GM19043 (cell line): ENCODE data around the gene LRRC1.

Experiments used
- ATAC-seq: cut with Tn5 transposase; IDR thresholded peaks from one replicate; pipeline ENCODE4 v1.9.1; 2021; ENCODE audit warnings: low read depth; ENCODE audit not compliant: unreplicated experiment

The LRRC1 gene

DNA sequence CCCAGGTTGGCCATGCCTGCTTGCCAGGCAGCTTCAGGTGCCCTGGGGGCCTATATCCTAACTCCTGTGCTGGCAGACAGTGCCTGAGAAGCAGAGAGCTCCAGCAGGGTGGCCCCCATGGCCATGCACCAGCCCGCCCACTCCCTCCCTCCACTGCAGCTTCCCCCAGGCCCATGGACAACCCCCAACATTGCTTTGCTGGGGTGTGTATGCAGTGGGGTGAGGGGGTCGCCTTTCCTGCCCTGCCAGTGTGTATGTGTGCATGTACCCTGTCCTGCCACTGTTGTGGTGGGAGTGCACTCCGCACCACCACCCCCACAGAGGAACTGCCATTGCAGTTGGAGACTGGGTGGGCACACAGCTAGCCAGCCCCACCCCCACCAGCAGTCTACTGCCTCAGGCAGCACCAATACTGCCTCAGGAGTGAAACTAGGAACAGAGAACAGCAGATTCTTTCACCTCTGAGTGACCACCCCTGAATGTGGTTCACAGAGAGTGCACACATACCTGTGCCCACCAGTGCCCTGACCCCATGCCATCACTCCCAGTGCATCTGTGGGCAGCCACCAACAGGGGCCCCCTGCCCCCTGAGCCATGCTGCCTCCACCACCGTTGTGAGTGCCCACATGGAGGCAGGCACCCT is 151.1 kb downstream of the LRRC1 start:
- no peak for ATAC-seq

DNA sequence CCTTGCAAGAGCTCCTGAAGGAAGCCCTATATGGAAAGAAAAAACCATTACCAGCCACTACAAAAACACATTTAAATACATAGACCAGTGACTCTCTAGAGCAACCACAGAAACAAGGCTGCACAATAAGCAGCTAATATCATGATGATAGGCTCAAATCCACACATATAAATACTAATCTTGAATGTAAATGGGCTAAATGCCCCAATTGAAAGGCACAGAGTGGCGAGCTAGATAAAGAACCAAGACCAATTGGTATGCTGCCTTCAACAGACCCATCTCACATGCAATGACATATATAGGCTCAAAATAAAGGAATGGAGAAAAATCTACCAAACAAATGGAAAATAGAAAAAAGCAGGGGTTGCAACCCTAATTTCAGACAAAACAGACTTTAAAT is 153.0 kb downstream of the LRRC1 start:
- ATAC-seq = no peak

DNA sequence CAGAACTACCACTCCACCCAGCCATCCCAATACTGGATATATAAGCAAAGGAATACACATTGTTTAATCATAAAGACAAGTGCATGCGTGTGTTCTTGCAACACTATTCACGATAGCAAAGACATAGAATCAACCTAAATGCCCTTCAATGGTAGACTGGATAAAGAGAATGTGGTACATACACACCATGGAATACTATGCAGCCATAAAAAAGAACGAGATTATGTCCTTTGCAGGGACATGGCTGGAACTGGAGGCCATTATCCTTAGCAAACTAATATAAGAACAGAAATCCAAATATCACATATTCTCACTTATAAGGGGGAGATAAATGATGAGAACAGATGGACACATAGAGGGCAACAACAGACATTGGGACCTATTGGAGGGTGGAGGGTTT is 156.6 kb downstream of the LRRC1 start:
- no peak for ATAC-seq

DNA sequence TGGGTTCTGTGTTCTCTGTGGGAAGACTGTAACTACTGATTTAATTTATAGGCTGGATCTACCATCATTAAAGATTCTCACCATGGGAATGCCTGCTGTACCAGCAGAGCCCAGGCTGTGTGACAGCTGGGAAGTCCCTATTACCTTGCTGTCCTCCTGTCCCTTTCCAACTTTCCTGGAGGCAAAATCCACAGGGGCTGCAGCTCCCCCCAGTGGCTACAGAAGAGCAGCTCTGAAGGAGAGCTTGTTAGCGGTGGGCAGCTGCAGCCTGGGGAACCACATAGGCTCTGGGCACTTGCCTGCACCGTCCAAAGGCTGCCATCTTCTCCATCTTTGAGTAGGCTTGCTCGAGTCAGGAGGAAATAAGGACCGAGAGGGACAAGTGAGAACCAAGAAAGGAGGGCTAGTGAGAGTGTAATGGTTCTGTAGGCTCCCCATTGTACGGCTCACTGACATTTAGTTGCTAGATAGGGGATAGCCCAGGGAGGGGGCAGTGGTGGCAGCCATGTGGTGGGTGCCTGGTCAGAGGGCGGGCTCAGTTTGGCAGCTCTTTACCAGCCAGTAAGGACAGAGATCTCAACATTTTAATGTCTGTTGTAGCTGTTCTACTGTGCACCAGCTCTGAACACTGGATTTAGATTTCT is 161.4 kb downstream of the LRRC1 start:
- ATAC-seq = peak; percentile 80

DNA sequence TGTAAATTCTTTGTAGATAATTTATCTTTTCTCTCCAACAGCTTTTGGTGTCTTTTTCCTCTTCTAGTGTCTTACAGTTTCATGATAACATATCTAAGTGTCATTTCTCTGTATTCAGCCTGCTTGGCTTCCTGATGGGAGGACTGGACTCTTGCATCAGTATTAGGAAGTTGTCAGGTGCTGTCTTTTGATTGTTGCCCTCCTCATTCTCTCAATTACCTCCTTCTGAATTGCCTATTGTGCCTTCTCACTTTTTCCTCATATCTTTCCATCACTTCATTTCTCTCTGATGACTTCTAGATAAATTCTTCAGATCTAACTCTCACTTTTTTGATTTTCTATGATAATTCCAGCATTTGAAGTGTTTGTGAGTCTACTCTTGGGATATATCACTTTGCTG is 162.0 kb downstream of the LRRC1 start:
- ATAC-seq = no peak

DNA sequence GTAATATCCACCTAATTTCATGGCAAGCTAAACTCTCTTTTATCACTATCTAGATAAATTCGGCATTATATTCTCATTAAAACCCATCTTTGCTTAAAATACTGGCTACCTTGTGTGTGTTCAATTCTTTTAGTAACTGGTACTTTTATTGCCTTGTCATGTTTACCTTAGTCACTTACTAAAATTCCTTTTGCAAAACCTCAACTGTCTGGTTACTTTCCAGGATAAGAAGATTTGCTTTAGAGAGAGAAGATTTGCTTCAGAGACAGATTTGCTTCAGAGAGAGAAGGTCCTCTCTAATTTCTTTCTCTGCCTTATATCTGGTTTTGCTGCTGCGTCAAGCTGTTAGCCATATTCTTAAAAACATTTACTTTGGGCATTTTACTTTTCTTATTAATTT is 164.9 kb downstream of the LRRC1 start:
- no peak for ATAC-seq

DNA sequence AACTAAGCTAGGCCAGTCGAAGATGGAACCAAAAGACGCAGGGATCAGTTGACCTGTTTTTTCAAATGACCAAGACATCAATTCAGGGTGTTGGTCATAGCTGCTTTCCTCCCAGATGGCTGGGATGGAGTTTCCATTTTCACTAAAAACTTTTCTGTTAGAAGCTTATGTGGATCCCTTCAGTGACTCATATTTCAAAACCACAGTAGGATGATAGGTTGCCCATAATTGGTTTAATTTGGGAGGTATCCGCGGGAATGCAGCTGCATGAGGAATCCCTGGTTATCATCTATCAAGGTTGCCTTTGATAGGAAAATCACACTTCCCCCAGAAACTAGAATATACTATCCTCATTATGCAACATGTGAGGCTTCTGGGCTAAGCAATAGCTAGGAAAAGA is 165.5 kb downstream of the LRRC1 start:
- ATAC-seq = no peak

DNA sequence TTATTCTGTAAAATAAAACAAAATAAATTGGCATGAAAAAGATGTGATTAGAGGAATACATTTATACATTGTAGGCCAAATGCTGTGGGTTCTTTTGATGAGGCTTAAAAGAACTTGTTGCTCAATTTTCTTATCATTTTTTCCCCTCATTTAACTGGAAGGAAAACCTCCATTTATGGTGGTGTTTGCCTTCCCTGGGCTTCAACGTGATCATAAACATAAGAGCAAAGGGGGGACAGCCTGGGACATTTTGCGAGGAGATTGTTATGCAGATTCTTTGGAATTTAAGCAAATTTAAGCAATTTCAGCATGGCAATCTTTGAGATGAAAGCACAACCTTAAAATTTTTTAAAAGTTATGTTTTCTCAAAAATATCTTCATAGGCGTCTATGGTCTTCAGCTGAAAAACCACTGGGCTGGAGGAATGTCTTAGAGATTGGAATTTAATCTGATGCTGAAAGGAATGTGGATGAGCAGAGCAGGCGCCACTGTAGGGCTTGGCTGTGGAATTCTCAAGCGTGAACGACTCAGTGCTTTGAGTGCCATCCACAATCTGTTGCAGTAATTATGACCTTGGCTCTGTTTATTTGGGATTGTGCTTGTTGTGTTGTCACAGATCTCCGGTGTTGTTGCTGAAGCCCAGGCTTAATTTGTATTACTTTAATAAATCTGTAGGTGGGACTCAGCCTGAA is 167.0 kb downstream of the LRRC1 start:
- no peak for ATAC-seq

DNA sequence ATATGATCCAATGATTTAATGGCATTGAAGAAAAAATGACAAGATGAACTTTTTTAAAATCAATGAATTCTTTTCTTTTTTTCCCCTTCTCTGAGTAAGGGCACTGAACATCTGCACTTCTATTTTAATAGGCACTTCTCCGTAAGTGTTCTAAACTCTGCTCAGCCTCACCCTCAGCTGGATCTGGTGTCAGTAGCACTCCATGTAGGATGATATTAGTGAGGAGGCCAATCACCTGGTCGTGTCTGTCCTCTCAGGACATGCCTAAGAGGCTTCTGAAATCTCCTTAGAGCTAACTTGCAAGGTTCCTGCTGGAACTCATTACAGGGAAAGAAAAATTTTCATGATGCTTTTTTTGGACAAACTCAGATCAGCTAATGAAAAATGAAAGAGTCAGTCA is 167.8 kb downstream of the LRRC1 start:
- ATAC-seq = no peak

DNA sequence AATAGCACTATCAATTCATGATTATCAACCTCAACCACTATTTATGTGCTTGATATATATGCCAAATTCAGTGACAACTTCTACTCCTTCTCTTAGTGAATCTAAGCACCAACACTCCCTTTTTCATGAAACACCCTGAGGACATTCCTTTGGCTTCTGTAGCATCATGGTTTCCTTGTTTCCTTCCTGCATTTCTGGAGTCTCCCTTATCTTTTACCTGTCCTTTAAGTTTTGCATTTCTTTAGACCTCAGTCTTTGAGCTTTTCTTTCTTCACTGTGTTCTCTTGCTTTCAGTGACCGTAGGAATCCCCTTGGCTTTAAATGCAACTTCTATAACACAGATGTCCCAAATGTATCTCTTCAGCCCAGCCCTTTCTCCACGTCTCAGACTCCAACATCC is 172.6 kb downstream of the LRRC1 start:
- no peak for ATAC-seq
